ENCODE measurements around the gene DSCAML1. TPM values are rescaled to one million over a fixed set of nuclear protein-coding genes. Genes with fewer than 3 reads are reported as not detected.
A peak's percentile ranks its signal among the peaks of the same experiment; 100 is the strongest.

DSCAML1 gene
- total and polyA plus RNA-seq, 9 of the 15 experiments (the other 6 are each of a cell fraction or from before 2014, with no cell fraction given): not detected

- TF ChIP-seq TFE3 (CRISPR knock-in tag; IDR thresholded peaks at IDR 0.05) (no peak), ZNF384 (IDR thresholded peaks at IDR 0.05; ENCODE audit: low read depth, low read length) (no peak), KAT2B (IDR thresholded peaks at IDR 0.05; ENCODE audit: low read depth, low read length) (no peak), RUNX1 (IDR thresholded peaks at IDR 0.05; ENCODE audit: low read depth) (no peak), HMG20B (CRISPR knock-in tag; IDR thresholded peaks at IDR 0.05) (no peak), E2F6 (IDR thresholded peaks at IDR 0.05; ENCODE audit: borderline replicate concordance in 1 of 2, extremely low read depth in 1 of 2, insufficient read depth in 1 of 2, insufficient read length in 1 of 2, low read depth in 1 of 2, low read length in 1 of 2, poor library complexity in 1 of 2, severe bottlenecking in 1 of 2) (no peak), ZC3H4 (CRISPR knock-in tag; IDR thresholded peaks at IDR 0.05; ENCODE audit: borderline replicate concordance) (no peak), SMARCA4 (IDR thresholded peaks at IDR 0.05) (peak; percentile 42; the same call in 1 of the 2 replicates), ILF3 (IDR thresholded peaks at IDR 0.05; ENCODE audit: borderline replicate concordance) (no peak), ZNF655 (CRISPR knock-in tag; IDR thresholded peaks at IDR 0.05) (no peak), TSHZ1 (CRISPR knock-in tag; IDR thresholded peaks at IDR 0.05) (no peak), FUS (optimal IDR thresholded peaks at IDR 0.05; ENCODE audit: low read depth, low read length) (no peak), EZH2 (IDR thresholded peaks at IDR 0.05; ENCODE audit: borderline replicate concordance, low read depth, low read length) (no peak), MXD1 (CRISPR knock-in tag; IDR thresholded peaks at IDR 0.05; ENCODE audit: borderline replicate concordance, poor library complexity, severe bottlenecking) (no peak), RNF219 (CRISPR knock-in tag; IDR thresholded peaks at IDR 0.05) (no peak), L3MBTL2 (IDR thresholded peaks at IDR 0.05) (peak; percentile 20; the same call in 1 of the 2 replicates)
These were observed 12.4 kb upstream of the DSCAML1 start (continued) for GRCh38 chr11:117809236-117810055.

Measured in K562 (cell line).